Embryonic facial prominence (tissue), 1 donor: ENCODE results near the gene SPATA25.
"Not testable (repeated sequence)": the region's sequence is repeated elsewhere in the genome, so short reads cannot be mapped to it uniquely, and the experiment has no call there.

Experiments used
- DNase-seq: peaks from one replicate; pipeline ENCODE4 v3.0.0-alpha.2; 2016; ENCODE audit errors: extremely low spot score

SPATA25 gene

DNA sequence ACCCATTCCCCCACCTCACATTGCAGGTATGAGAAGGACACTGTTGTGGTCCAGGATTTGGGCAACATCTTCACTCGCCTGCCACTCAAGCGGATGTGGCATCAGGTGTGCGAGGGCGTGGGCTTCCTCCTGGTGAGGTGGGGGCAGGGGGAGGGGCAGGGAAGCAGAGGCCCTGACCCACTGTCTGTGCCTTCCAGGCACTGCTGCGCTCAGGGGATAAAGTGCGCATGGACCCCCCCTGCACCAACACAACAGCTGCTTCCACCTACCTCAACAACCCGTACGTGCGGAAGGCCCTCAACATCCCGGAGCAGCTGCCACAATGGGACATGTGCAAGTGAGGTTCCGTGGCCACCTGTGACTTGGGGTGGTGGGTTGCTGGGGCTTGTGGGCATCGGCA is 7.4 kb upstream of the SPATA25 start:
- DNase-seq, result no peak

DNA sequence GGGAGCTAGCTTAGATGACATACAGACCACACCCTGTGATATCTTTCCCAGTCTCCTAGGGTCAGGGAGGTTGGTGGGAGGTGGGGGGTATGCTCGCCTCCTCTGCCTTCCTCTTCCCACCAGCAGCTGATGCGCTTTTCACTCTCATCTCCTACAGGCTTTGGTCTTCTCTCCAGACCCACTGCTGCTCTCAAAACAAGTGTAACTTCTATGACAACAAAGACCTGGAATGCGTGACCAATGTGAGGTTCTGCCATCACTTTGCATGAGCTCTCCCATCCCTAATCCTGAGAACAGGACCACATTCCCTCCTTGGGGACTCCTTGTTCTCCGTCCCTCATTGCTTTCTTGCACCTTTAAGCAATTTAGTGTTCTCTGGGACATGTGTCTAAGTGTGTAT is 6.4 kb upstream of the SPATA25 start:
- no peak for DNase-seq

DNA sequence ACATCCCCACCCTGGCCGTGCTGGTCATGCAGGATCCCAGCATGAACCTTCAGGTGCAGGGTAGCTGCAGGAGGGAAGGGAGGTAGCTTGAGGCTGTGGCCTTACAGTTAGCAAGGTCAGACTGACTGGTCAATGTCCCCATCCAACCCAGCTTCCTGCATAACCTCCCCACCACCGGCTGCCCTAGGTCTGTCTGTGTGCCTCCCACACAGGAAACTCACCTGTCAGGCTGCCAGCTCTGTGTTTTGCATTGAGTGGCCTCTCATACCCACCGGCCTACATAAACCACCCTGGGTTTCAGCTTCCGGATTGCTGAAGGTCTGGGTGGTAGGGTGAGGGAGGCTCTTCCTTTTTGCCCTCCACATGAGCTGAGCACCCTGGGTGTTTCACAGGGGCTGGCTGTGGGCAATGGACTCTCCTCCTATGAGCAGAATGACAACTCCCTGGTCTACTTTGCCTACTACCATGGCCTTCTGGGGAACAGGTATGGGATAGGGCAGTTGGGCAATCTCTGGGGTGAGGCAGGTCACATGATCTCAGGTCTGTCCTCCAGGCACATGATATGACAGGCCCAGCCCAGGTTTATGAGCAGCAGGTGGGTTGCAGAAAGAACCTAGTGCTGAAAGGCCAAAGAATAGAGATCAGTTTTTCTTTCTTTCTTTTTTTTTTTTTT is 5.5 kb upstream of the SPATA25 start:
- DNase-seq, result no peak

DNA sequence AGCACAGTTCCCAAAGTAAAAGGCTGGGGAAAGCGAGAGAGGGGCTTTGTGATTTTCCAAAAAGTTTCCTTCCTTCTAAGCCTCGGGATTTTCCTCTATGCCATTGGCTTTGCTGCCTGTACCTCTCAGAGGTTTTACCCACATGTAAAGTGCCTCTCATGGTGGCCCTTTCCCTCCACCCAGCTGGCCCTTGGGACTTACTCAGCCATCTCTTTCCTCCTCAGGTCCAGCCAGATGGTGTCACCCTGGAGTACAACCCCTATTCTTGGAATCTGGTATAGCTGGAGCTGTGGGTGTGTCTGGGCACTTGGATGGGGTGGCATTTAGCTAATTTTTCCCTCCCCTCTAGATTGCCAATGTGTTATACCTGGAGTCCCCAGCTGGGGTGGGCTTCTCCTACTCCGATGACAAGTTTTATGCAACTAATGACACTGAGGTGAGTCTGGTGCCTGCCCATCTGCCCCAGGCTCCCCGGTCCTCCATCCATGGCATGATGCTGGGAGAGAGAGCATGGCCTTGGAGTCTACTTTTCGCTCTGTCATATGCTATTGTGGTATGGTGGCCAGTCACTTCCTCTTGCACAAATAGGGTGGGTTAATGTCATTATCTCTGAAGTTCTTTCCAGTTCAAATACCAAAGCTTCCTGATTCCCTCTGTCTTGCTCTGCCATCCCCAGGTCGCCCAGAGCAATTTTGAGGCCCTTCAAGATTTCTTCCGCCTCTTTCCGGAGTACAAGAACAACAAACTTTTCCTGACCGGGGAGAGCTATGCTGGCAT is 4.8 kb upstream of the SPATA25 start:
- no peak for DNase-seq

DNA sequence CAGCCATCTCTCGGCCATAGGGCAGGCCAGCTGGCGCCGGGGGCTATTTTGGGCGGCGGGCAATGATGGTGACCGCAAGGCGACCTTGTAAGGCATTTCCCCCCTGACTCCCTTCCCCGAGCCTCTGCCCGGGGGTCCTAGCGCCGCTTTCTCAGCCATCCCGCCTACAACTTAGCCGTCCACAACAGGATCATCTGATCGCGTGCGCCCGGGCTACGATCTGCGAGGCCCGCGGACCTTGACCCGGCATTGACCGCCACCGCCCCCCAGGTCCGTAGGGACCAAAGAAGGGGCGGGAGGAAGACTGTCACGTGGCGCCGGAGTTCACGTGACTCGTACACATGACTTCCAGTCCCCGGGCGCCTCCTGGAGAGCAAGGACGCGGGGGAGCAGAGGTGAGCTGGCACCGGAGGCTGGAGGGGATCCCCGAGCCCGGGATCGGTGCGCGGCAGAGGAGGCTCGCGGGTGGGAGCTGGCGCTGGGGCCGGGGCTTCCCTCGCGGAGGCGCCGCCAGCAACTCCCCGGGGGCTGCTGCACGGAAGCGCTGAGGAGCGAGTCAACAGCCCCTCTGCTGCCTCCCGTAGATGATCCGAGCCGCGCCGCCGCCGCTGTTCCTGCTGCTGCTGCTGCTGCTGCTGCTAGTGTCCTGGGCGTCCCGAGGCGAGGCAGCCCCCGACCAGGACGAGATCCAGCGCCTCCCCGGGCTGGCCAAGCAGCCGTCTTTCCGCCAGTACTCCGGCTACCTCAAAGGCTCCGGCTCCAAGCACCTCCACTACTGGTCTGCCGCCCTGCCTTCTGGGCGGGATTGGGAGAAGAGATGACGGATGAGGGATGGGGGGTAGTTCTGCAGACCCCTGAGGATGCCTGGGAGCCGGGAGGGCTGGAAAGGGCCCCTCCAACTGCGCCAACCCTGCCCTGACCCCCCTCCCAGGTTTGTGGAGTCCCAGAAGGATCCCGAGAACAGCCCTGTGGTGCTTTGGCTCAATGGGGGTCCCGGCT is 3.9 kb upstream of the SPATA25 start, which contains the start of the genes CTSA and NEURL2:
TSS of gene CTSA (plus strand) at position 351 of the 999 bp plus-strand sequence. CDS start at position 585, 234 bp downstream.
TSS of gene NEURL2 (minus strand) at position 224 of the 999 bp plus-strand sequence. CDS start at position 7, 217 bp downstream.
- DNase-seq, result peak; percentile 77

DNA sequence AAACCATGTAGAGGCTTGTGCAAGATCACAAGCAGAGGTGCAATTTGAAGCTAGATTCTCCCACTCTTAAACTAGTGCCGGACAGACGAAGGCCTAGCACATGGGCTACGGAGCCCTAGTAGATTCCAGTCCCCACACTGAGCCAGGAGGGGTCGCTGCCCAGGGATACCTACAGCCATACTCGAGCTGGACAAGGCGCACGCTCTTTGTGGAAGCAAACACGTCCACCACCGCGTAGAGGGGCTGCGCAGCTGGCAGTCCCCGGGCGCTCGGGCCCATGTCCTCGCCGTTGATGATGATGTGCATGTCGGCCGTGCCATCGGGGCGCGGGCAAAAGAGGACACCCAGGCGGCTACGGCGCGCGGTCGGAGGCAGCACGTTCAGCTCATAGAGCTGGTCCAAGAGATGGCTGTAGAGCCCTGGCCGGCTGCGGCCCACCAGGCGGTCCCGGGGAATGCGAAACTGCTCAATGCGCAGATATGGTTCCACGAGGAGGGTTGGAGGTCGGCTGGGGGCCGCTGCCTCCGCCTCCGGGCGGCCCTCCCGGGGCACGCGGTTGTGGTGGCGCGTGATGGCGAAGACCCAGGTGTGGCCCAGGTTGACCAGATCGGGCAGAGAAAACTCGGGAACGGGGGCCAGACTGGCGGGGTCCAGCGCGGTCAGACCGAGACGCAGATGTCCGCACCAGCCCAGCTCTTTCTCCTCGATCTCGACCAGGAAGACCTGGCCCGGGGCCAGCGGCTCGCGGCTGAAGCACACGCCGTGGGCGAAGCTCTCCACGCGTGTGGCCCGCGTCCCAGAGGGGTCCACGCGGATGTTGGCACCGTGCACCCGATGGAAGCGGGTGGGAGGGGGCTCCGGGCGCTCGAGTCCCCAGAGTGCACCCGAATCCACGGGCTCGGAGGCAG is 2.9 kb upstream of the SPATA25 start:
- peak; percentile 31 for DNase-seq

DNA sequence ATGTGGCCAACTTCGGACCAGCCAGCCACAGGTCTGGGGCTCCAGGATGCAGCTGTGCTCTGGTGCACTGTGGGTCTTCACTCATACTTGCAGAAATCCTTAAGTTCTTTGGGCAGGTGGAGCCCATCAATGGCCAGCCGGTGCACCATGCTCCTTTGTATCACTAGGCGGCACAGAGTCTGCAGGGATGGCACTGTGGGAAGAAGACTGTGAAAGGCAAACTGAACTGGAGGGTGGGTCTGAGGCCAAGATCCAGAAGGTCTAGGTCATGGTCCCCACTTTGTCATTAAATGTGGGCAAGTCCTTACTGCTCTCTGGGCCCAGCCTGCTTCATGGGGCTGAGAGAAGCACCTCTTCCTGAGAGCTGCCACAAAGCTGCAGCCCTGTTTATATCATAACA is 1.3 kb upstream of the SPATA25 start:
- no peak for DNase-seq

DNA sequence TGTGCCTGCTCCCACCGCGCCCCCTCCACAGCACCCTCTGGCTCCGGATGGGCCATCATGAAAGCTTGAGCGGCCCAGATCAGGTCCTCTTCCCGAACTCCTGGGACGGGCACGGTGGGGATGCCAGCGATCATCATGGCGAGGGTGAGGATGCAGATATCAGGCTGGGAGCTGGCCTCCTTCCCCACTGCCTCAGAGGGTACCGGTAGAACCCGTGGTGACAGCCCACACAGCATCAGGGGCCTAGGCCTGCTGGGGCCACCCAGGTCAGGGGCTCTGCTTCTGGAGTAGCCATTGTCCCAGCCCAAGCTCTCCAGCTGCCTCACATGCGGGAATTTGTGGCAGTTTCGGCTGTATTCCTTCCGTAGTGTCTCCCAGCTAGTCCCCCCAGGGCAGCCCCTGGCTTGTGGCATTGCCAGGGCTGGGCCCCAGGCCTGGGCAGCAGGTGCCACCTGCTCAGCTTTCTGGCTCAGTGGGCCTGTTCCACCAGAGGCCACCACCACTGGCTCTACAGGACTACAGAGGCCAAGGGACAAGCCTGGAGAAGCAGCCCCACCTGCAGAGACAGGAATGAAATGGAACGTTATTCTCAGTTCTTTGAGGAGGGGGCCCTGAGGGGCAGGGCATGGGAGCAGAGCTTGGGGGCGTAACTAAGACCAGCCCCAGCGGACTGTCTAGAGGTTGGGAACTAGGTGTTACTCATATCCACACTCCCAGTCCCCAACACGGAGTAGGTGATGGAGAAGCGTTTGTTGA is 654 bp downstream of the SPATA25 start:
- no peak for DNase-seq

DNA sequence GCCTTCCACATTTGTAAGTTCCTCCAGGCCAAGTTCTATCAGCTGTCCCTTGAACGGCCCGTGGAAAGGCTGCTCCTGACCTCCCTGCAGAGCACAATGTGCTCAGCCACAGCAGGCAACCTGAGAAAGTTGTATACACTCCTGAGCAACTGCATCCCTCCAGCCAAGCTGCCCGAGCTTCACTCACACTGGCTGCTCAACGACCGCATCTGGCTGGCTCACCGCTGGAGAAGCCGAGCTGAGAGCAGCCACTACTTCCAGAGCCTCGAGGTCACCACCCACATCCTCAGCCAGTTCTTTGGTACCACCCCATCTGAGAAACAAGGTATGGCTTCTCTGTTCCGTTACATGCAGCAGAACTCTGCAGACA is 4.3 kb downstream of the SPATA25 start:
- DNase-seq, result no peak

DNA sequence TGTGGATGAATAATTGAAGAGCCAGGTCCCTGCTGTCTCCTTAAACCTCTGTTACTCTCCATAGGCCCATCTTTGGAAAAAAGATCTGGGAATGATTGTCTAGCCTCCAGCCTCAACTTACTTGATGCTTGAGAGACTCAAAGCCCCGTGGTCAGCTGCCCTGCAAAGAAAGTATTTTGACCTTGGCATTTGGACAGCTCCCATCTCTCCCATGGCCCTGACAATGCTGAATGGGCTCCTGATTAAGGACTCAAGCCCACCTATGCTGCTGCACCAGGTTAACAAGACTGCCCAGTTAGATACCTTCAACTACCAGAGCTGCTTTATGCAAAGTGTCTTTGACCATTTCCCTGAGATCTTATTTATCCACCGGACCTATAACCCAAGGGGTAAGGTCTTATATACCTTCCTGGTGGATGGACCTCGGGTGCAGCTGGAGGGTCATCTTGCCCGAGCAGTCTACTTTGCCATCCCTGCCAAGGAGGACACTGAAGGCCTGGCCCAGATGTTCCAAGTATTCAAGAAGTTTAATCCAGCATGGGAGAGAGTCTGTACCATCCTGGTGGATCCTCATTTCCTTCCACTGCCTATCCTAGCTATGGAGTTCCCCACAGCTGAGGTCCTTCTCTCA is 4.8 kb downstream of the SPATA25 start:
- no peak for DNase-seq

DNA sequence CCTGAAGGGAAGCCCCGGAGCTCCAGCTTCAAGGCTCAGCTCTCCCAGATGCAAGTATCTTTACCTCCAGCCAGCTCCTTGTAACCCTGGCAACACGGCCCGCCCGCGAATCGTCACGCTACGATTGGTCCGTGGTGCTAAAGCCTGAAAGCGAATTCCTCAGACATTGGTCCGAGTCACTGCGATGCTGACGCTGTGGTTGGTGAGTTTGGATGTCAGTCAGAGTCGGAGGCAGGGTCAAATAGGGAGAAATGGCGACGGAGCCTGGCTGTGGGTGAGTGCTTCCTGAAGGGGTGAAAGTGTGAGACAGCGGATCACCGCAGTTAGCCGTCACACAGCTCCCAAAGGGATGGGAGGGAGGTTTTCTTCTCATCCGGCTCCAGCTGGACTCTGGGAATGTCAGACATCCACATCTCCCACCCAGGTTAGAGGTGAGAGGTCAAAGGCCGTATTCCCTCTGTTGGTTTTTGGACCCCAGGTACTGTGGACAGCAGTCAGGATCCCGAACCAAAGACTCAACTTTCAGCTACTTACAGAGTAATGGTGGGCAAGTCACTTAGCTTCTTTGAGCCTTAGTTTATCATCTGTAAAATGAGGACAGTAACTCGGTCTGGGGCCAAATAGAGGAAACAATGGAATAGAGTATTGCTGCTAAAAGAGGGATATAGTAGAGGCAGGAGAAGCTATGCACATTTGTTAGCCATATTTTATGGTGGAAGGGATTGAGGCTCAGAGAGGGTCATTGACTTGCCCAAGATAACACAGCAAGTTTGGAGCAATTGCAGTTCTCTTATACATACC is 6.2 kb downstream of the SPATA25 start, which contains the start of gene ZSWIM1:
TSS of gene ZSWIM1 (plus strand) at position 240 of the 801 bp plus-strand sequence. CDS start 1,366 bp downstream, outside the sequence.
- DNase-seq, result peak; percentile 94

DNA sequence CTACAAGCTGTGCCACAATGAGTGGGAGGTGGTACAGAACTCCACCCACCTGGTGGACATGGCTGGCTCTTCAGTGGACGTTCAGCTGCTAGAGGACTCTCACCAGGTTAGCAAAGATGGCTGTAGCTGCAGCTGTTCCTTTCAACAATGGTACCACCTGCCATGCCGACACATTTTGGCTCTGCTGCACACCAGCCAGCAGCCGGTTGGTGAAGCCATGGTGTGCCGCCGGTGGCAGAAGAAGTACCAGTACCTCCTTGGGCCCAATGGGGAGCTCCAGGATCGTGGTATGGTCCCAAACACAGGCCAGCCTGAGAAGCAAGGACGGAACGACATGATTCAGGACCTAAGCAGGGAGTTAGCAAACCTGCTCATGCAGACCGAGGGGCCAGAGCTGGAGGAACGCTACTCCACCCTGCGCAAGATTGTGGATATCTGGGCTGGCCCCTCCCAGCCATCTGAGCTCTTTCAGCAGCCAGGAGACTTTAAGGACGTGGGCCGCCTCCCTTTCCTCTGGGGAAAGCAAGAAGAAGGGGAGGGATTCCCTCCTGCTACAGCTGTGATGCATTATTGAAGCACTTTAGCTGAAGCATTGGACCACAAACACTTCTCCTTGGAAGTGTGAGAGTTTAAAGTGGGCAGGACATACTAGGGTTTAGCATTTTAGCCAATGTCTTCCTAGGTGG is 9.2 kb downstream of the SPATA25 start:
- DNase-seq, result no peak

DNA sequence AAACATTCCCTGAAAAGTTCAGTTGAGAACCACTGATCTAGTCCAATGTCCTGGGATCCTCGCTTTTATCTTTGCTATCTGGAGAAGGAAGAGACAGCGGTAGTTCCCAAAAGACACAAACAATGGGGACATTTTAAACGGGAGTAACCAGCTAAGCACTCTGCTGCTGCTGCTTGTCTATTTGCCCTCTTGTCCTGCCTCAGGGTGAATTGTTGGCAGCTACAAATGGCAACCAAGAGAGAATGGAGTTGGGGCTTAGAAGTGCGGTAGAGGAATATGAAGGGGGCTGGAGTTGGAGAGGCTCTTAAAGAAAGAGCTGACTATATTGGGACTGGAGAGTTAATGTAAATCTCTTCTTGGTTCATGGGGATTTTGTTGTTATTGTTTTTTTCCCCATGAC is 12.8 kb downstream of the SPATA25 start:
- DNase-seq, result no peak

DNA sequence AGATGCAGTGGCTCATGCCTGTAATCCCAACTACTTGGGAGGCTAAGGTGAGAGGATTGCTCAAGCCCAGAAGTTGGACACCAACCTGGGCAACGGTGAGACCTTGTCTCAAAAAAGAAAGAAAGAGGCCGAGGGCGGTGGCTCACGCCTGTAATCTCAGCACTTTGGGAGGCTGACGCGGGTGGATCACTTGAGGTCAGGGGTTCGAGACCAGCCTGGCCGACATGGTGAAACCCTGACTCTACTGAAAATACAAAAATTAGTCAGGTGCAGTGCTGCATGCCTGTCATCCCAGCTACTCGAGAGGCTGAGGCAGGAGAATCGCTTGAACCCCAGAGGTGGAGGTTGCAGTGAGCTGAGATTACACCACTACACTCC is 13.3 kb downstream of the SPATA25 start:
- not testable (repeated sequence) for DNase-seq

DNA sequence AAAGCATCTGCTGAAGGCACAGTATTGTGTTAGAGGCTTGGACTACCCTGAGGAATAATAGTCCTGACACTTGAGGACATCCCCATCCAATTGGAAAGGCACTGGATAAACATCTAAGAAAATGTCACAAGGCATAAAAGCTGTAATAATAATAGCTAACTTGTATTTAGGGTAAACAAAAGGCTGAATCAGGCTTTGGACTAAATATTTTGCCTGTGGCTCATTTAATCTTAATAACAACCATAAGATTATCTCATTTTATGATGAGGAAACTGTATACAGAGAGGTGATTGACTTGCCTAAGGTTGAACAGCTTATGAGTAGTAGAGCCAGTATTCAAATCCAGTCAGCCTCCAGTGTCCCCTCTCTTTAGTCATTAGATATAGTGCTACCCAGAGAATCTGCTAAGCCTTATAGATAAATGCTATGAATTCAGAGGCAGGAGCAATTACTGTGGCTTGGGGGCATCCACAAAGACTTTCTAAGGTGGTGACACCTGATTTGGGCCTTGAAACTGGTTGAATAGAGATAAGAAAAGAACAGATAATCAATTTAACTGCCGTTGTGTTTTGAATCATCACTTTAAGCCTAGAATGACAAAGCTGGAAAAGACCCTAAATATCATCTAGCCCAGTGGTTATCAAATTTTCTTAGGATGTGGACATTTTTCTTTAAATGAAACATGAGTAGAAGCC is 13.9 kb downstream of the SPATA25 start:
- DNase-seq, result no peak

DNA sequence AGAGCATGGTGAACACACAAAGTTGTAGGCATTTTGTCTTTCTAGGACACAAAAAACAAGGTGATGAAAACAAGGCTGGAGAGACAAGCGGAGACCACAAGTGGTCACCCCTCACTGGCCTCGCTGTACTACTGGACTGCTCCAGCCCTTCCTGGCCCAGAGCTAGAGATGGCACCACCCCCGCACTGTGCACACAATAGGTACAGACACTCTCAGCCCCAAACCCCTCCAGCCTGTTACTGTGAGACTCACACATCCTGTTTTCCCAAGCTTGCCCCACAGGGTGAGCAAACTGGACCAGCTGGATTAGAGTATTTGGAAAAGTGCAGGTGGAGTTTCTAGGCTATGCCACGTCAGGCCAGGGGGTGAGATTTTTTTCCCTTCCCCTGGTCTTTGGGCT is 14.8 kb downstream of the SPATA25 start:
- no peak for DNase-seq

DNA sequence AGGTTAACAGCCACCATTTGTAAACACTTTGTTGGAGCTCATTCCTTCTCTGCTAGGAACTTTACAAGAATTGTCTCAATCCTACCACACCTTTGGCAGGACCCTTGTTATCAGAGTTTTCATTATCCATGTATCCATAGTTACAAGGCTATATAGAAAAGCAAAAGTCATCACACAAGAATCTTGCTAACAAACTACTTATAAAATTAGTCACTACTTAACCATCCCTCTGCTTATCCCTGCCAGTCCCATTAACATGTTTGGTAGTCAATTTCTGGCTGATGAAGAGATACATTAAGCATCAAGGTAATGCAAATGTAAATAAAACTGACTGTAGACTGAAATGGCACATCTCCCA is 19.6 kb downstream of the SPATA25 start:
- no peak for DNase-seq
